A673 (cell line): ENCODE measurements around the gene CCDC92. TPM values are rescaled to one million over a fixed set of nuclear protein-coding genes. Genes with fewer than 3 reads are reported as not detected.
A peak's percentile ranks its signal among the peaks of the same experiment; 100 is the strongest.

Experiments
- BruUV-seq: library from RNA; stranded (reverse); fragments of 400-500 nt; replicated peaks from 2 replicates; lab custom pipeline; 2021; lab: Mats Ljungman, UMichigan
- CTCF ChIA-PET: fragments of 300-600 bp; sonication (Branson Sonifier 250); formaldehyde crosslinking; loops from one replicate; lab custom pipeline; 2022; ENCODE audit warnings: antibody characterized with exemption; lab: Charles Lee
- POLR2A ChIA-PET: fragments of 300-600 bp; sonication (Branson Sonifier 250); formaldehyde crosslinking; loops from one replicate; lab custom pipeline; 2022; ENCODE audit warnings: antibody characterized with exemption; ENCODE audit not compliant: low non-redundant PET; lab: Charles Lee
- DNase-seq: peaks from one replicate; pipeline ENCODE4 v3.0.0-alpha.2; 2015; ENCODE audit warnings: low spot score
- H3K27ac ChIP-seq: fragments of 200-600 bp; sonication (generic); 2 replicates; pipeline ENCODE4 v1.5.1; 2016; ENCODE audit warnings: mixed run types, low read depth, mild to moderate bottlenecking, mixed read lengths, antibody characterized with exemption, low read length; ENCODE audit not compliant: poor library complexity, severe bottlenecking
- H3K27me3 ChIP-seq: fragments of 200-600 bp; sonication (generic); replicated peaks from 2 replicates; pipeline ENCODE4 v1.6.1; 2017; ENCODE audit warnings: mixed run types, low read depth, mild to moderate bottlenecking, mixed read lengths, antibody characterized with exemption, low read length; ENCODE audit not compliant: insufficient read depth, poor library complexity
- H3K36me3 ChIP-seq: fragments of 200-600 bp; sonication (generic); 2 replicates; pipeline ENCODE4 v1.6.1; 2016; ENCODE audit warnings: mixed run types, mild to moderate bottlenecking, mixed read lengths, antibody characterized with exemption, low read length; ENCODE audit not compliant: insufficient read depth, poor library complexity, severe bottlenecking
- H3K4me1 ChIP-seq: fragments of 200-600 bp; sonication (generic); 2 replicates; pipeline ENCODE4 v1.6.1; 2017; ENCODE audit warnings: mixed run types, mild to moderate bottlenecking, mixed read lengths, antibody characterized with exemption, low read length; ENCODE audit not compliant: insufficient read depth, poor library complexity, severe bottlenecking
- H3K4me3 ChIP-seq: fragments of 200-600 bp; sonication (generic); 2 replicates; pipeline ENCODE4 v1.5.1; 2016; ENCODE audit warnings: low read depth, mixed run types, mild to moderate bottlenecking, mixed read lengths, low read length; ENCODE audit not compliant: poor library complexity, severe bottlenecking
- H3K9me3 ChIP-seq: fragments of 200-600 bp; sonication (generic); 2 replicates; pipeline ENCODE4 v1.6.1; 2016; ENCODE audit warnings: mixed run types, low read depth, mild to moderate bottlenecking, mixed read lengths, antibody characterized with exemption, low read length; ENCODE audit not compliant: poor library complexity, severe bottlenecking
- EZH2 ChIP-seq: fragments of 200-600 bp; sonication (generic); IDR thresholded peaks from 2 replicates; pipeline ENCODE4 v1.6.1; 2017; ENCODE audit warnings: borderline replicate concordance, low read depth, mild to moderate bottlenecking, mixed read lengths, antibody characterized with exemption, low read length; ENCODE audit not compliant: poor library complexity, severe bottlenecking
- intact Hi-C: fragments of 100-400 bp; cut with micrococcal nuclease; formaldehyde crosslinking; loops from one replicate; pipeline ENCODE4 v1.10.0; 2022; ENCODE audit not compliant: unreplicated experiment
- total RNA-seq: library from RNA; stranded (reverse); gene quantifications from 2 replicates; pipeline ENCODE4 v1.2.3, GENCODE V29; 2021
- TF ChIP-seq, protein P1 (sequence below): fragments of 300-800, 200-600 bp; sonication (generic); conservative IDR thresholded peaks from 2 replicates; pipeline ENCODE4 v1.5.1; 2017; ENCODE audit warnings: low read depth, mild to moderate bottlenecking, antibody characterized with exemption, low read length, moderate library complexity, mixed read lengths

CCDC92 gene
- total RNA-seq, 1 experiment from 2014 or later: 28.7 TPM

DNA sequence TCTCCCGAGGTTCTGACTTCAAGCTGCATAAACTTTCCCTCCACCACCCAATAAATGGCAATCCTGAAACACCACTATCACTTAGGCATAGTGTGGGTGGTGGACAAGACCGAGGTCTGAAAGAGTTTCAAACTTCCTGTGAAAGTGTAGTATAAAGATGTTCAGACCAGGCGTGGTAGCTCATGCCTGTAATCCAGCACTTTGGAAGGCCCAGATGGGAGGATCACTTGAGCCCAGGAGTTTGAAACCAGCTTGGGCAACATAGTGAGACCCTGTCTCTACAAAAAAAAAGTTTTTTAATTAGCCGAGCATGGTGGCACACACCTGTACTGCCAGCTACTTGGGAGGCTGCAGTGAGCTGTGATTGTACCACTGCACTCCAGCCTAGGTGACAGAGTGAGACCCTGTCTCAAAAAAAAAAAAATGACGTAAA is 61.9 kb downstream of the CCDC92 start:
- ChIA-PET CTCF (no interaction called here), POLR2A (no interaction called here)
- no TSS peak for BruUV-seq
- Histone ChIP-seq H3K27me3 (no peaks in the 10 kb centered on the region), H3K9me3 (no peaks in the 10 kb centered on the region), H3K36me3 (no peaks in the 10 kb centered on the region), H3K4me1 (no peaks in the 10 kb centered on the region), H3K4me3 (no peak overlapping the region), H3K27ac (no peak overlapping the region)
- intact Hi-C loops: no loop called here
- DNase-seq: peak; percentile 43
- TF ChIP-seq EZH2: no peak
- TF ChIP-seq, protein P1, sequence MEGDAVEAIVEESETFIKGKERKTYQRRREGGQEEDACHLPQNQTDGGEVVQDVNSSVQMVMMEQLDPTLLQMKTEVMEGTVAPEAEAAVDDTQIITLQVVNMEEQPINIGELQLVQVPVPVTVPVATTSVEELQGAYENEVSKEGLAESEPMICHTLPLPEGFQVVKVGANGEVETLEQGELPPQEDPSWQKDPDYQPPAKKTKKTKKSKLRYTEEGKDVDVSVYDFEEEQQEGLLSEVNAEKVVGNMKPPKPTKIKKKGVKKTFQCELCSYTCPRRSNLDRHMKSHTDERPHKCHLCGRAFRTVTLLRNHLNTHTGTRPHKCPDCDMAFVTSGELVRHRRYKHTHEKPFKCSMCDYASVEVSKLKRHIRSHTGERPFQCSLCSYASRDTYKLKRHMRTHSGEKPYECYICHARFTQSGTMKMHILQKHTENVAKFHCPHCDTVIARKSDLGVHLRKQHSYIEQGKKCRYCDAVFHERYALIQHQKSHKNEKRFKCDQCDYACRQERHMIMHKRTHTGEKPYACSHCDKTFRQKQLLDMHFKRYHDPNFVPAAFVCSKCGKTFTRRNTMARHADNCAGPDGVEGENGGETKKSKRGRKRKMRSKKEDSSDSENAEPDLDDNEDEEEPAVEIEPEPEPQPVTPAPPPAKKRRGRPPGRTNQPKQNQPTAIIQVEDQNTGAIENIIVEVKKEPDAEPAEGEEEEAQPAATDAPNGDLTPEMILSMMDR: no peak

DNA sequence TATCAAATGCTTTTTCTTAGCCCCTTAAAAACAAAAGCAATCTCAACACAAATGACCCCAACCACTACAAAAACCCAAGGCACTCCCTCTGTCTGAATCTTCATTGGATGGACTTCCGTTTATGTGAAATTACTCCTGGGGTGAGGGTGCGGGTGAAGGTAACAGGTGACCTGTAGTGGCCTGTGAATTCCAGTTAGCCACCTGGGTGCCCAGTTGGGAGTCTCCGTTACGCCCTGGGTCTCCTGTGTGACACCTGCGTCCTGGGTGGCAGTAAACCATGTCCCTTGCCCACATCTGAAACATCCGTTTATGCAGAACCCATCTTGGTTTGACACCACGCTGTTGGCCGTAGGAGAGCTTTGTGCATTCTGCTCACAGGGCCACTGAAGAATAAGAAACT is 62.6 kb downstream of the CCDC92 start:
- Histone ChIP-seq H3K9me3 (no peaks in the 10 kb centered on the region), H3K36me3 (no peaks in the 10 kb centered on the region), H3K27ac (no peak overlapping the region), H3K4me1 (no peaks in the 10 kb centered on the region), H3K4me3 (no peak overlapping the region), H3K27me3 (no peaks in the 10 kb centered on the region)
- TF ChIP-seq EZH2: no peak
- TF ChIP-seq, protein P1: no peak
- ChIA-PET POLR2A (no interaction called here), CTCF (no interaction called here)
- BruUV-seq: no TSS peak
- DNase-seq: no peak
- intact Hi-C loops: no loop called here

DNA sequence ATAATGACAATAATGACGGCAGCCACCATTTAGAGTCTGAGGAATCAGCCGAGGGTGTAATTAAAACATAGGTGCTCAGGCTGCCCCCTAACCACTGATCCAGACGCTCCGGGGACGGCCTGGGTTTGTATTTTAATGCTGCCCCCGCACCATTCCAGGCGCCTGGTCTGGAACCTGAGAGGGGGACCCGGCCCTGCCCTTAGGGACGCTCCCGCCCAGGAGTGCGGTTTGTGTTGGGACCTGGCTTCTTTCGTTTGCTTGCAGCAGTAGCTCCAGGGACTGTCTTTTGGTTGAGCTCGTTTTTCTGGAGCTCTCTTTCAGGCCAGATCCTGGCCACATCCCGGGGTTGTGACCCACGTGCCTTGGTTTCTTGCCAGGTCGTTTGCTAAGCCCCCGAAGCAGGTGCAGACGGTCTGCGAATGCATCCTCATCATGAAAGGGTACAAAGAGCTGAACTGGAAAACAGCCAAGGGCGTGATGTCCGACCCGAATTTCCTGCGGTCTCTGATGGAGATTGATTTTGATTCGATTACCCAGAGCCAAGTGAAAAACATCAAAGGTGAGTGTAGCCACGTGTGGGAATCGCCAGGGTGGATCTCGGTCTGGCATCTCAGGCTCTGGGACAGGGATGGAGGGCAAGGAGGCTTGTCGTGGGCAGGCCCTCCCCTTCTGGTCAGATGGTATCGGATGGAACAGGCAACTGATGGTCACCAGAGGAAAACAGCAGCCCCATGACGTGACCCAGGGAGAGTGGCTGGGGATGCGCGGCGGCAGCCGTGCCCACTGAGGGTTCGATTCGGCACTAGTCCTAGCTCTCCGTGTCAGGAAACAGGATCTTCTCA is 63.5 kb downstream of the CCDC92 start:
- CTCF ChIA-PET: interaction anchor here (0.6 kb wide), 1 partner anchor 248 kb away, joined by 3 read pairs; no protein-coding TSS in a partner anchor
- no TSS peak for BruUV-seq

More for the DNA sequence above, 63.5 kb downstream of the CCDC92 start:
- no peaks in the 10 kb centered on the region for H3K4me1 ChIP-seq
- H3K36me3 ChIP-seq: no peaks in the 10 kb centered on the region
- no peaks in the 10 kb centered on the region for H3K9me3 ChIP-seq
- no peak overlapping the region for H3K4me3 ChIP-seq
- intact Hi-C loops: no loop called here
- no peaks in the 10 kb centered on the region for H3K27me3 ChIP-seq
- POLR2A ChIA-PET: no interaction called here
- TF ChIP-seq EZH2: no peak
- TF ChIP-seq, protein P1: no peak
- H3K27ac ChIP-seq: no peak overlapping the region
- DNase-seq: no peak
